Measurements from ENCODE around the gene OLFM4.

Gene OLFM4

DNA sequence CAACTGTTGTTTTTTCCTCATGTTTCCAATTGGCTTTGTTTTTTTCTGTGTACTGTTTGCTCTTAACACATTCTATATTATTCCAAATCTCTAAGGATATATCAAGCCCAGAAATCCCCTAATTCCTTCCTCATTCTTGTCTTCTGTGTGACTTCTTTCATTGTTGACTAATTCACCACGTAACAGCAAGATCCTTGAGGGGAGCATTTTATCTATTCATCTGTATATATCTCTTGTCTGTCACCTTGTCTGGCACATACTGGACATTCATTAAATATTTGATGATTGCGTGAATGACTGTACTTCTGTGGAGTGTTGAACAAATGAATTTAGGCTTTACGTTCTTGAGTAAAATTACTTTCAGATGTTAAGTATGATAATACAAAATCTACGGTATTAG is 44.8 kb upstream of the OLFM4 start:
- Histone ChIP-seq H4K20me1 (ENCODE audit: insufficient read depth, low read length) (no peaks in the 10 kb centered on the region), H3K27ac (ENCODE audit: low read length) (no peak overlapping the region), H3K9ac (ENCODE audit: low read depth, low read length) (no peak overlapping the region), H3K36me3 (ENCODE audit: insufficient read depth, low read length) (no peaks in the 10 kb centered on the region), H2AFZ (ENCODE audit: low read depth, low read length) (no peak overlapping the region), H3K27me3 (ENCODE audit: insufficient read depth, low read length, poor library complexity) (peaks cover 9% of the 10 kb centered on the region), H3K4me3 (ENCODE audit: low read depth in 1 of 2, low read length in 2 of 2) (no peak overlapping the region), H3K9me3 (ENCODE audit: insufficient read depth, low read length, severe bottlenecking) (no peaks in the 10 kb centered on the region), H3K4me1 (ENCODE audit: insufficient read depth, low read length) (no peaks in the 10 kb centered on the region), H3K79me2 (ENCODE audit: insufficient read depth, low read length) (no peaks in the 10 kb centered on the region), H3K4me2 (ENCODE audit: insufficient read depth, low read length) (no peak overlapping the region)
- no peak for TF ChIP-seq EZH2 (IDR thresholded peaks at IDR 0.05; ENCODE audit: borderline replicate concordance, low read depth, low read length, severe bottlenecking)
- TF ChIP-seq CTCF (IDR thresholded peaks at IDR 0.05; ENCODE audit: borderline replicate concordance, extremely low read depth, low read length, poor library complexity, severe bottlenecking), result no peak
- no peak for DNase-seq
- ATAC-seq (ENCODE audit: insufficient read depth, low read depth), result no peak

GRCh38 chr13:52984881-52985363 is 43.7 kb upstream of the OLFM4 start:
- H3K4me3 ChIP-seq (ENCODE audit: low read depth in 1 of 2, low read length in 2 of 2), result no peak overlapping the region
- no peak for TF ChIP-seq EZH2 (IDR thresholded peaks at IDR 0.05; ENCODE audit: borderline replicate concordance, low read depth, low read length, severe bottlenecking)
- no peak for TF ChIP-seq CTCF (IDR thresholded peaks at IDR 0.05; ENCODE audit: borderline replicate concordance, extremely low read depth, low read length, poor library complexity, severe bottlenecking)
- no peak overlapping the region for H3K4me2 ChIP-seq (ENCODE audit: insufficient read depth, low read length)
- H3K79me2 ChIP-seq (ENCODE audit: insufficient read depth, low read length), result no peaks in the 10 kb centered on the region
- H3K36me3 ChIP-seq (ENCODE audit: insufficient read depth, low read length), result no peaks in the 10 kb centered on the region
- H3K4me1 ChIP-seq (ENCODE audit: insufficient read depth, low read length), result no peaks in the 10 kb centered on the region
- ATAC-seq (ENCODE audit: insufficient read depth, low read depth) (no peak), DNase-seq (no peak)
- H4K20me1 ChIP-seq (ENCODE audit: insufficient read depth, low read length), result no peaks in the 10 kb centered on the region
- H3K27ac ChIP-seq (ENCODE audit: low read length), result no peak overlapping the region
- H3K9ac ChIP-seq (ENCODE audit: low read depth, low read length), result no peak overlapping the region
- H3K27me3 ChIP-seq (ENCODE audit: insufficient read depth, low read length, poor library complexity), result peaks cover 9% of the 10 kb centered on the region
- no peak overlapping the region for H2AFZ ChIP-seq (ENCODE audit: low read depth, low read length)
- no peaks in the 10 kb centered on the region for H3K9me3 ChIP-seq (ENCODE audit: insufficient read depth, low read length, severe bottlenecking)

DNA sequence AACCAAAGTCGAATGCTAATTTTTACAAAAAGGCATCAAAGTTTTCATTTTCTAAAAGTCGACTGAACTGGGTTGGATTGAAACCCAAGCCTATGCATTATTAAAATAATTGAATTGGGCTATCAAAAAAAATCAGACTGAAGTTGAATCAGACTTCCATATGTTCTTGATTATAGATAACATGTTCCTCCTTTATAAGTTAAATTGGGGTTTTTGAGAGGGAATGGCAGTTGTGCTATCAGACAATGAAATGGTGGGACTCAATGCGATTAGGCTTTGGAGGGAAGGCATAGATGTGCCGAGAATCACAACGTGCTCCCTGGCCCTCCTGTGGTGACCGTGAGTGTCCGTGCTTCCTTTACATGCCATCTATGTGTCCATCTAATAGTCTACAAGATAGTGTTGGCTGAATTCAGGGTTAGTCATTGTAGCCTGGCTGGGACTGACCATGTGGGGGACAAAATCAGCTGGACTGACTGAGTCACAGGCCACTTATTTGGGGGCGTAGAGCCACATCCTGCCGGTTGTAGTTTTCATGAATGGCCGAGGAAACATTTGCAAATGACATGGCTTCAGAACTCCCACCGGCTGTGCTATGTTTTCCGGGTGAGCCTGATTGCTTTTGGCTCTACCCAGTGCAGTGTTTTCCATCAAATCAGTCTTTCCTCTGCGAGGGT is 37.1 kb upstream of the OLFM4 start:
- Histone ChIP-seq H3K4me2 (ENCODE audit: insufficient read depth, low read length) (no peak overlapping the region), H3K27ac (ENCODE audit: low read length) (no peak overlapping the region), H3K4me3 (ENCODE audit: low read depth in 1 of 2, low read length in 2 of 2) (no peak overlapping the region), H3K27me3 (ENCODE audit: insufficient read depth, low read length, poor library complexity) (no peaks in the 10 kb centered on the region), H3K9me3 (ENCODE audit: insufficient read depth, low read length, severe bottlenecking) (no peaks in the 10 kb centered on the region), H3K4me1 (ENCODE audit: insufficient read depth, low read length) (peaks cover 17% of the 10 kb centered on the region), H3K9ac (ENCODE audit: low read depth, low read length) (no peak overlapping the region), H4K20me1 (ENCODE audit: insufficient read depth, low read length) (no peaks in the 10 kb centered on the region), H2AFZ (ENCODE audit: low read depth, low read length) (no peak overlapping the region), H3K79me2 (ENCODE audit: insufficient read depth, low read length) (no peaks in the 10 kb centered on the region), H3K36me3 (ENCODE audit: insufficient read depth, low read length) (no peaks in the 10 kb centered on the region)
- DNase-seq (no peak), ATAC-seq (ENCODE audit: insufficient read depth, low read depth) (no peak)
- no peak for TF ChIP-seq CTCF (IDR thresholded peaks at IDR 0.05; ENCODE audit: borderline replicate concordance, extremely low read depth, low read length, poor library complexity, severe bottlenecking)
- TF ChIP-seq EZH2 (IDR thresholded peaks at IDR 0.05; ENCODE audit: borderline replicate concordance, low read depth, low read length, severe bottlenecking), result no peak
